Measurements from ENCODE around the gene HDAC1.
"Not testable (repeated sequence)": the region's sequence is repeated elsewhere in the genome, so short reads cannot be mapped to it uniquely, and the experiment has no call there.

The HDAC1 gene

DNA sequence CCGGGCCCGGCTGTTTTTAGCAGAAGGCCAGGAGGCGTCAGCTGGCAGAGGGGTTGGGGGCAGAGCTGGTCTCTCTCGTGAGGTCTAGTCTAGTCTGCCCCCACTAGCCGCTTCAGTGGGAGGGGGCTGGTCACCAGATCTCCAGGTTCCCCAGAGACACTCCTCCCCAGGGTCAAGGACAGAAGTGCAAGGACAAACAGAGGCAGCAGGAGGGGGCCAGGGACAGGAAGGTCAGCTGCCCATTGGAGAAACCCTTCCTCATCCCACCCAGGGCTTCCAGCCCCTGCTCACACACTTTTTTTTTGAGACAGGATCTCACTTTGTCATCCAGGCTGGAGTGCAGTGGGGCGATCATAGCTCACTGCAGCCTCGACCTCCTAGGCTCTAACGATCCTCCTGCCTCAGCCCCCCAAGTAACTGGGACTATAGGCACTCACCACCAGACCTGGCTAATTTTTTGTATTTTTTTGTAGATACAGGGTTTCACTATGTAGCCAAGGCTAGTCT, 60.4 kb downstream of the HDAC1 start:
- DNase-seq (ENCODE audit: low spot score) = no peak
- H3K27ac ChIP-seq = peak overlapping the region; percentile 89
- CTCF ChIA-PET = interaction anchor here (0.6 kb wide), 3 partner anchors 18 to 498 kb away, joined by 3 to 6 read pairs (median 4); no protein-coding TSS in a partner anchor
- TF ChIP-seq, protein P1, sequence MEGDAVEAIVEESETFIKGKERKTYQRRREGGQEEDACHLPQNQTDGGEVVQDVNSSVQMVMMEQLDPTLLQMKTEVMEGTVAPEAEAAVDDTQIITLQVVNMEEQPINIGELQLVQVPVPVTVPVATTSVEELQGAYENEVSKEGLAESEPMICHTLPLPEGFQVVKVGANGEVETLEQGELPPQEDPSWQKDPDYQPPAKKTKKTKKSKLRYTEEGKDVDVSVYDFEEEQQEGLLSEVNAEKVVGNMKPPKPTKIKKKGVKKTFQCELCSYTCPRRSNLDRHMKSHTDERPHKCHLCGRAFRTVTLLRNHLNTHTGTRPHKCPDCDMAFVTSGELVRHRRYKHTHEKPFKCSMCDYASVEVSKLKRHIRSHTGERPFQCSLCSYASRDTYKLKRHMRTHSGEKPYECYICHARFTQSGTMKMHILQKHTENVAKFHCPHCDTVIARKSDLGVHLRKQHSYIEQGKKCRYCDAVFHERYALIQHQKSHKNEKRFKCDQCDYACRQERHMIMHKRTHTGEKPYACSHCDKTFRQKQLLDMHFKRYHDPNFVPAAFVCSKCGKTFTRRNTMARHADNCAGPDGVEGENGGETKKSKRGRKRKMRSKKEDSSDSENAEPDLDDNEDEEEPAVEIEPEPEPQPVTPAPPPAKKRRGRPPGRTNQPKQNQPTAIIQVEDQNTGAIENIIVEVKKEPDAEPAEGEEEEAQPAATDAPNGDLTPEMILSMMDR (conservative IDR thresholded peaks at IDR 0.05; ENCODE audit: low read depth) = no peak
- POLR2A ChIA-PET (ENCODE audit: low non-redundant PET) = interaction anchor here (0.6 kb wide), 1 partner anchor 98 kb away, joined by 3 read pairs; no protein-coding TSS in a partner anchor

DNA sequence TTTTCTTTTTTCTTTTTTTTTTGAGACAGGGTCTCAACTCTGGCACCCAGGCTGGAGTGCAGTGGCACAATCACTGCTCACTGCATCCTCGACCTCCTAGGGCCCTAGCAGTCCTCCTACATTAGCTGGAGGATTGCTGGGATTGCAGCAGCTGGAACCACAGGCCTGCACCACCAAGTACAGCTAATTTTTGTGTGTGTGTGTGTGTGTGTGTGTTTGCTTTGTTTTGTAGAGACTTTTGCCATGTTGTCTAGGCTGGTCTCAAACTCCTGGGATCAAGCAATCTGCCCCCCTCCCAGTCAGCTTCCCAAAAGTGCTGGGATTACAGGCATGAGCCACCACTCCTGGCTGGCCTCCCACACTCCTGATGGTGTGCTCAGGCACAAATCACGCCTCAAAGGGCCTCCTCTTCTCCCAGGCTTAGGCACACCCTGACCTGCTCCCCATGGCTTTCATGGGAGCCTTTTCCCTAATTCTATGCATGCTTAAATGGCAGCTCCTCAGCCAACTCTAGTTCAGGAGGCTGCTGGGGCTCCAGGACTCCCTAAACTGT, 61.0 kb downstream of the HDAC1 start:
- DNase-seq (ENCODE audit: low spot score) = no peak
- H3K27ac ChIP-seq = peak overlapping the region; percentile 89
- CTCF ChIA-PET = interaction anchor here (0.6 to 1.1 kb wide), 2 partner anchors 19 to 137 kb away, joined by 6 read pairs; no protein-coding TSS in a partner anchor
- POLR2A ChIA-PET (ENCODE audit: low non-redundant PET) = interaction anchor here (0.6 kb wide), 1 partner anchor 99 kb away, joined by 3 read pairs; no protein-coding TSS in a partner anchor
- TF ChIP-seq, protein P1 (conservative IDR thresholded peaks at IDR 0.05; ENCODE audit: low read depth) = no peak

DNA sequence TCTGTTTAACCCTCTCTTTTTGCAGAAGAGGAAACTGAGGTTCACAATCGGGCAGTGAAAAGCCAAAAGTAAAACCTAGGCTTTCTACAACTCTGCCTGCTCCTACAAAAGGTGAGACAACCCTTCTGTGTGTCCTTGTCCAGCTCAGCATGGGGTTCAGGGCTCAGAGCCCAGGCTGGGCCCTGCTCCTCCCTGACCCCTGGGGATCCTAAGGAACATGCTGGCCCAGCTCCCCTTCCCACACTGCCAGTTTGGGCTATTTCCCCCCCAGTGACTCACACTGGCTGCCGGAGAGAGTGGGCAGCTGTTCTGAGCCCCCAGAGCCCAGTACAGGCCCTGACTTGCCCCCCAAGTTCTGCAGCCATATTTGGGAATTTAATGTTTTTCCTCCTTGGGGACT, 61.5 kb downstream of the HDAC1 start:
- ChIA-PET POLR2A (ENCODE audit: low non-redundant PET) (no interaction called here), CTCF (interaction anchor here (1.1 kb wide), 1 partner anchor 138 kb away, joined by 6 read pairs; no protein-coding TSS in a partner anchor)
- H3K27ac ChIP-seq = peak overlapping the region; percentile 89
- TF ChIP-seq, protein P1 (conservative IDR thresholded peaks at IDR 0.05; ENCODE audit: low read depth) = no peak
- no peak for DNase-seq (ENCODE audit: low spot score)

DNA sequence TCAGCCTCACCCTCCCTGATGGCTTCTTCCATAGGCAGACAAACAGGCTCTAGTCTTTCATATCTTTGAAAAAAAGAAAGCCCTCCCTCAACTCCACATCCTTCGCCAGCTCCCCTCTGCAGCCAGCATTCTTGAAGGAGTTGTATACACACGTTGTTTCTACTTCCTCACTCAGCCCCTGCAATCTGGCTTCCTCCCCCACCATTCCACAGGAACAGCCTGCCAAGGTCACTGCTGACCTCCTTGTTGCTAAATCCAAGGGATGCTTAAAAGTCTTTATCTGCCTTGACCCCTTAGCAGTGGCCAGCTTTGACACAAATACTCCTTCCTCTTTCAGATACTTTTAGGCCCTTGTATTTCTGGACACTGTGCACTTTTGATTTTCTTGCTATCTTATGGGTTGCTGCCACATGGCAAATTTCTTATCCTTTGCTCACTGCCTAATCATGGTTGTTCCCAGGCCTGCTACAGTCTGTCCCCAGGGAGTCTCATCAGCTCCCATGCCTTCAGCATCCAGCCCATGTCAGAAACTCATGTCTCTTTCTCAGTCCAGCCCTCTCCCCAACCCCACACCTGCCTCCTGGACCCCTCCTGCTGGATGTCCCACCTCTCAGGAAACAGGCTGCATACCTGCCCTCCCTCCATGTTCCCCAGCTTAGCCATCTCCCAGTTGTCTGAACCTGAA, 62.1 kb downstream of the HDAC1 start:
- peak overlapping the region; percentile 89 for H3K27ac ChIP-seq
- TF ChIP-seq, protein P1 (conservative IDR thresholded peaks at IDR 0.05; ENCODE audit: low read depth) = no peak
- ChIA-PET POLR2A (ENCODE audit: low non-redundant PET) (no interaction called here), CTCF (interaction anchor here (1.1 kb wide), 1 partner anchor 138 kb away, joined by 6 read pairs; no protein-coding TSS in a partner anchor)
- DNase-seq (ENCODE audit: low spot score) = no peak

DNA sequence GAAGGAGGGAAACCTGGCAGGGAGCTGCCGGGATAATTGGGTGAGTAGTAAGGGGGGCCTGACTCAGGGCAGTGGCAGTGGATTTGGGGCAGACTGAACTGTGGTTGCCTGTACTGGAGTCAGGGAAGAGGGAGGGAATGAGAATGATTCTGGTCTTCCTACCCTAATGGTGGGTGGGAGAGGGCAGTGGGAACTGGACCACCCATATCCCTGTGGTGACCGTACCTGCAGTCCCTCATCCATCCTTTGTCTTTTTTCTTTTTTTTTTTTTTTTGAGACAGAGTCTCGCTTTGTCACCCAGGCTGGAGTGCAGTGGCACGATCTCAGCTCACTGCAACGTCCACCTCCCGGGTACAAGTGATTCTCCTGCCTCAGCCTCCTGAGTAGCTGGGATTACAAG, 63.9 kb downstream of the HDAC1 start:
- DNase-seq (ENCODE audit: low spot score); H3K27ac ChIP-seq; CTCF ChIA-PET; POLR2A ChIA-PET (ENCODE audit: low non-redundant PET): not testable (repeated sequence)

DNA sequence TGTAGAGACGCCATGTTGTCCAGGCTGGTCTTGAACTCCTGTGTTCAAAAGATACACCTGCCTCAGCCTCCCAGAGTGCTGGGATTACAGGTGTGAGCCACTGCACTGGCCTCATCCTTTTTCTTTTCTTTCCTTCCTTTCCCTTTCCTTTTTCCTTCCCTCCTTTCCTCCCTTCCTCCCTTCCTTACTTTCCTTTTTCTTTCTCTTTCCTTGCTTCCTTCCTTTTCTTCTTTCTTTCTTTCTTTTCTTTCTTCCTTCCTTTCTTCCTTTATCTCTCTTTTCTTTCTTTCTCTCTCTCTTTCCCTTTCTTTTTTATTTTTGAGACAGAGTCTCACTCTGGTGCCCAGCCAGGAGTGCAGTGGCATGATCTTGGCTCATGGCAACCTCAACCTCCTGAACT, 64.6 kb downstream of the HDAC1 start:
- TF ChIP-seq, protein P1 (conservative IDR thresholded peaks at IDR 0.05; ENCODE audit: low read depth) = no peak
- ChIA-PET CTCF (no interaction called here), POLR2A (ENCODE audit: low non-redundant PET) (no interaction called here)
- DNase-seq (ENCODE audit: low spot score) = no peak
- H3K27ac ChIP-seq = no peak overlapping the region

DNA sequence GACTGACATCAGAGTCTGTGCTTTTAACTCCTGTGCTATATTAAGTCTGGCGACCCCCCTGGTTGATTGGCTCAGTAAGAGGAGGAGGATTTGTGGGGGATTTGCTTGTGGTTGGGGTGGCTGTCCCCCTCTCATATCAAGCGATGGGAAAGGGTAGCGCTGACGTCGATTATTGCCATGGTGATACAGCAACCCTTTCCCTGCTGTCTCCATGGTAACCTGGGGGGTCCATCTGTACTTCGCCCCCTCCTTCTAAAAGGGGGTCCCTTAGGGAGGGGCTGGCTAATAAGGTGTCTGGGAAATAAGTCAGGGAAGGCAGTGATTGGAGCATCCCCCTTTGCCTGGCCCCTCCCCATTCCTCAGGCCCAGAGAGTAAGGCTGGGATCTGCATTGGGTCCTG, 65.7 kb downstream of the HDAC1 start:
- no peak overlapping the region for H3K27ac ChIP-seq
- no peak for DNase-seq (ENCODE audit: low spot score)
- TF ChIP-seq, protein P1 (conservative IDR thresholded peaks at IDR 0.05; ENCODE audit: low read depth) = no peak
- ChIA-PET POLR2A (ENCODE audit: low non-redundant PET) (no interaction called here), CTCF (no interaction called here)

Measured in RWPE1 (cell line).